ENCODE measurements around the gene NCL.

NCL gene, protein sequence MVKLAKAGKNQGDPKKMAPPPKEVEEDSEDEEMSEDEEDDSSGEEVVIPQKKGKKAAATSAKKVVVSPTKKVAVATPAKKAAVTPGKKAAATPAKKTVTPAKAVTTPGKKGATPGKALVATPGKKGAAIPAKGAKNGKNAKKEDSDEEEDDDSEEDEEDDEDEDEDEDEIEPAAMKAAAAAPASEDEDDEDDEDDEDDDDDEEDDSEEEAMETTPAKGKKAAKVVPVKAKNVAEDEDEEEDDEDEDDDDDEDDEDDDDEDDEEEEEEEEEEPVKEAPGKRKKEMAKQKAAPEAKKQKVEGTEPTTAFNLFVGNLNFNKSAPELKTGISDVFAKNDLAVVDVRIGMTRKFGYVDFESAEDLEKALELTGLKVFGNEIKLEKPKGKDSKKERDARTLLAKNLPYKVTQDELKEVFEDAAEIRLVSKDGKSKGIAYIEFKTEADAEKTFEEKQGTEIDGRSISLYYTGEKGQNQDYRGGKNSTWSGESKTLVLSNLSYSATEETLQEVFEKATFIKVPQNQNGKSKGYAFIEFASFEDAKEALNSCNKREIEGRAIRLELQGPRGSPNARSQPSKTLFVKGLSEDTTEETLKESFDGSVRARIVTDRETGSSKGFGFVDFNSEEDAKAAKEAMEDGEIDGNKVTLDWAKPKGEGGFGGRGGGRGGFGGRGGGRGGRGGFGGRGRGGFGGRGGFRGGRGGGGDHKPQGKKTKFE

DNA sequence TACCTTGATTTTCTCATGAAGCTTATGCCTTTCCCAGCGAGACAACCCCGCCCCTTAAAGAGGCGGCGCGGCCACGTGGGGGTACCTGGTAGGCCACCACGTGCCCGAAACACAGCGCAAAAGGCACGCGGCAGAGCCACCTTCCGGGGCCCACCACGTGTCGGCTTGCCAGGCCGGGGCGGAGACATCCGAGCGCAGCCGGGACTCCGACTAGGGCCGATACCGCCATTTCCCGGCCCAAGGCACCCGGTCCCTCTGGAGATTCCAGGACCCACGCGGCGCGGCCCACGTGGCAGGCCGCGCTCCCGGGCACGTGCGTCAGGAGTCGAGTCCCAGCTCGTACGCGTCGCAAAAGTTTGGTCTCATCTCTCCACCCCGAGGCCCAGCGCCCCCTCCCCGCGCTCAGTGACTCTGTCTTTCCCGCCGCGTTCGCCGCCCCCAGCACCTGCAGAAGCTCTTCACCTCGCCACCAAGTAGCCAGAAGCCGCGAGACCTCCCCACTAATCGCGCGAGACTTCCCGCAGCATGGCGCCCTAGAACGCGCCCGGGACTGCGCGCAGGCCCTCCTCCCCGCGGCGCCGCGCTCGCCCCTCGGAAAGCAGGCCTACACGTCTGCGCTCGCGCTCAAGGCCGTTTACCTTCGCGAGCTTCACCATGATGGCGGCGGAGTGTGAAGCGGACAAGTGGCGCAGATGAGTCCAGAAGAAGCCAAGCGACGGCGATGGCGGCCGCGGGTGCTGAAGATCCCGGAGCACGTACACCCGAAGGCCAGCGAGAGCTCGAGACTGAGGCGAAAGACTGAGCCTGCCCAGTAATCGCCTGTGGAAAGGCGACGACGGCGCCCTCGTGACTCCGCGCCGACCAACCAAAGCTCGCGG lies at the start of gene NCL:
NCL (minus strand) TSS at position 787 of the 878 bp plus-strand sequence; CDS start at position 656, 131 bp downstream.
- in situ Hi-C loops (cut with MboI; ENCODE audit: low sequenced_read_pairs): no loop called here

DNA sequence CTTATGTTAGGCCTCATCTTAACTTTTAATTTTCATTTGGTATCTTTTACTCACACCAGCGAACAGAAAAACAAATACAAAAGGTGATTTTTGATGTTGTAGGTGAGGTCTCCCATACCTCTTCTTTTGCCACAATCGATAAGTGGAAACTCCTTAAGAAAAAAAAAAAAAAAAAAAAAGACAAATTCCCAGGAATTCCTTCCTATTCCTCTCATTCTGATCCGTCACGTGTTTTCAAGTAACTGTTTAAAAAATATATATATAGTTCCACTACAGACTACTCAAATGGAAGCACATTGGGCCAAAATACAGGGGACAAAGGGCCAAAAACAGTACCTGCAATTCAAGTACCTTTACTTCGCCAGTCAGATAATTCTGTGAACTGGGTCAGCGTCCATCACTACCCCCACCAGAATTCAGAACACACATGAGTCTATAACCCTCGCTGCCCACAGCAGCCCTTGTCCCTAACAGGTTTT lies 49.5 kb upstream of the NCL start:
- in situ Hi-C loops (cut with MboI; ENCODE audit: low sequenced_read_pairs): no loop called here

- in situ Hi-C loops (cut with MboI; ENCODE audit: low sequenced_read_pairs): no loop called here
Measured at GRCh38 chr2:231512222-231512621, 47.9 kb upstream of the NCL start.

- in situ Hi-C loops (cut with MboI; ENCODE audit: low sequenced_read_pairs): no loop called here
Measured at GRCh38 chr2:231503766-231504165, 39.5 kb upstream of the NCL start.

GRCh38 chr2:231502596-231502995 lies 38.3 kb upstream of the NCL start:
- in situ Hi-C loops (cut with MboI; ENCODE audit: low sequenced_read_pairs): no loop called here

DNA sequence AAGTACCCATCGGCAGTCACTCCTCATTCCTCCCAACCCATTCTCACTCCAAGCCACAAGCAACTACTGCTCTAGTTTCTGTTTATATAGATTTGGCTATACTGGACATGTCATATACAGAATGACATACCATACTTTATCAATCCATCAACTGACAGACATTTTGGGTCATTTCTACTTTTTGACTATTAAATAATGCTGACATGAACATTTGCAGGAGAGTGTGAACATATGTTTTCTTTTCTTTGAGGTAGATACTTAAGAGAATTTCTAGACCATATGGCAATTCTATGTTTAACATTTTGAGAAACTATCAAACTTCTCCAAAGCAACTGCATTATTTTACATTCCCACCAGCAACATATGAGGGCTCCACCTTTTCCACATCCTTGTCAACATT lies 33.4 kb upstream of the NCL start:
- in situ Hi-C loops (cut with MboI; ENCODE audit: low sequenced_read_pairs): no loop called here

GRCh38 chr2:231494669-231495068 lies 30.4 kb upstream of the NCL start:
- in situ Hi-C loops (cut with MboI; ENCODE audit: low sequenced_read_pairs): no loop called here

GRCh38 chr2:231490801-231491200 lies 26.5 kb upstream of the NCL start:
- in situ Hi-C loops (cut with MboI; ENCODE audit: low sequenced_read_pairs): no loop called here

- in situ Hi-C loops (cut with MboI; ENCODE audit: low sequenced_read_pairs): no loop called here
Measured at GRCh38 chr2:231489990-231490389, 25.7 kb upstream of the NCL start.

- in situ Hi-C loops (cut with MboI; ENCODE audit: low sequenced_read_pairs): no loop called here
Measured at GRCh38 chr2:231488331-231488730, 24.0 kb upstream of the NCL start.

DNA sequence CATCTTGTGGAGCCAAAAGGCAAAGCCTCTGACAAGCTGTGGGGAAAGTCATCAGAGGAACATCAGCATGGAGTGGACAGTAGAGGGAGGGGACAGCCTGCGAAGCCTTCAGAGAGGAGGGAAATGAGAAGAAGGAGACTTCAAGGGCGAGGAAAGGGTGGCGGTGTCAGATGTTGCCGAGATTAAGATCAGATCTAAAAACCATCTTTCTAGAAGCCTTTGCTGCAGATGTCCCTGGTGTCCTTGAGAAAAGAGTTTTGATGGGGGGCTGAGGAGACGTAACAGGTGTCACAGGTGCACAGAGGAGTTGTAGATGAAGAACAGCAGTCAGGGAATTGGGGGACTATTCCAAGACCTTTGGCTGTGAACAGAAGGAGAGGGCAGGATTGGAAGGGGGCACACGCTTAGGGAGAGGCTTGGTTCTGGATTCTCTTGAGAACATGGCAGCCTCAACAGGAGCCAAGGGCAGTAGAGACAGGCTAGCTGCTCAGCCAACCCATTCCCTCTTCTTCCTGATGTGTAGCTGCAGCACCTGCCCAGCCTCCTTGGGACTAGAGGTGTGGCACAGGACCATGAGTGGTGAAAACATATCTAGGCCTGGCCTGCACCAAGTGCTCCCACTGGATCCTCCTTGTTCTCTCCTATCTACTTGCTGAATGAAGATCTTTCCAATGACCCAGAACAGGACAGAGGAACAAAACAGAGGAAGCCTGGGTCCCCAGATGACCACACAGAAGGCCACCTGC lies 22.7 kb upstream of the NCL start:
- in situ Hi-C loops (cut with MboI; ENCODE audit: low sequenced_read_pairs): no loop called here

- in situ Hi-C loops (cut with MboI; ENCODE audit: low sequenced_read_pairs): no loop called here
Measured at GRCh38 chr2:231483398-231484329, 19.4 kb upstream of the NCL start.

DNA sequence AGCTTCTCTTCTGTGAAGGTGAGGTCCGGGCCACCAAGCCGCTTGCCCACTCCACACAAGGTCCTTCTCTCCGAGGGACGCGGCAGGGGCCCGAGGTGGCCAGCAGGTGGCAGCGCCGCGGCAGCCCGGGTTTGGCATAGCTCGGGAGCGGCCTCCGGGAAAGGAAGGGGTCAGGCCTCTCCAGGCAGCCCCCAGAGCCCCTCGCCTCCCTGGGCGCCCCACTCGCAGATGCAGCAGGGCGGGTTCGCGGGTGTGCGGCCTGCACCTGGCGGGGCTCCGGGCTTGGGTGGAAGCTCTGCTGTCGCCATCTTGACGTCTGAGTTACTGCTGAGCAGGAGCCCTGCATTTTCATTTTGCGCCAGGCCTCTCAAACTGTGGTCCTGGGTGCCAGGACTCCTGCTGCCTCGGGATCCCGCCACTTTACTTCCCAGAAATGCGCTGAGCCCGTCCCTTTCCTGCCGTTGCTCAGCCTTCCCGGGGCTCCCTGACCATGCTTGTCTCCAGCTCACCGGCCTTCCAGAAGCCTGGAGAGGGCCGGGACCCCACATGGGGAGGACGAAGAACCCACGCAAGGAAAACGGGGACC lies 18.6 kb upstream of the NCL start:
- in situ Hi-C loops (cut with MboI; ENCODE audit: low sequenced_read_pairs): no loop called here

DNA sequence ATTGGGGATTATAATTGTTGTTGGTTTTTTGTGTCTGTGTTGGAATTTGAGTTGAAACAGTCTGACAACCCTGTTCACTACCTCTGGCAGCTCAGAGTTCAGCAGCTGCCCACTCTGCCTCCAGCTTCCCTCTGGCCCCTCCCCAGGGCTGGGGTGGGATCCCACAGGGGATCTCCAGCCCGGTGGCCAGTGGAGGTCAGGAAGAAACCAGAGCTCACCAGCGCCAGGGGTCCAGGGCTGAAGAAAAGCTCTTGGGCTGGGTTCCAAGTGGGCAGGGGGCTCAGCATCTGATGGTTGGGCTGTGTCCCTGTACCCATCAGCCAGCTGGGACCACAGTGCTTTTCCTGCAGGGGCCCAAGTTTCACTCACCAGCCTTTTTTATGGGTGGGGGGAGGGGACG lies 16.5 kb upstream of the NCL start:
- in situ Hi-C loops (cut with MboI; ENCODE audit: low sequenced_read_pairs): no loop called here

DNA sequence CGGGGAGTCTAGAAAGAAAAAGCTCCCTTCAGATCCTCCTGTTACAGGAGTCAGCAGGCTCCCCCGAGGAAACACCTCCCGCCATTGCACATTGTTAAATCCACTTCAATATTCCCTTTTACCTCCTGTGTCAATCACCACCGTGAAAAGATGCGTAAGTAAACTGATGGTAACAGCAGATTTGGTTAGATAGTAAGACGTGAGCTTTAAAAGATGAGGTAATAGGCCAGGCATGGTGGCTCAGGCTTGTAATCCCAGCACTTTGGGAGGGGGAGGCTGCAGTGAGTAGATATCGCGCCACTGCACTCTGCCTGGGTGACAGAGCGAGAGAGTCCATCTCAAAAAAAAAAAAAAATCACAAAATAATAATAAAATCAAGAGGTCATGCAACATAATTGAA lies 15.2 kb upstream of the NCL start:
- in situ Hi-C loops (cut with MboI; ENCODE audit: low sequenced_read_pairs): no loop called here

GRCh38 chr2:231476920-231477319 lies 12.6 kb upstream of the NCL start:
- in situ Hi-C loops (cut with MboI; ENCODE audit: low sequenced_read_pairs): no loop called here

- in situ Hi-C loops (cut with MboI; ENCODE audit: low sequenced_read_pairs): no loop called here
Measured at GRCh38 chr2:231475965-231476364, 11.7 kb upstream of the NCL start.

DNA sequence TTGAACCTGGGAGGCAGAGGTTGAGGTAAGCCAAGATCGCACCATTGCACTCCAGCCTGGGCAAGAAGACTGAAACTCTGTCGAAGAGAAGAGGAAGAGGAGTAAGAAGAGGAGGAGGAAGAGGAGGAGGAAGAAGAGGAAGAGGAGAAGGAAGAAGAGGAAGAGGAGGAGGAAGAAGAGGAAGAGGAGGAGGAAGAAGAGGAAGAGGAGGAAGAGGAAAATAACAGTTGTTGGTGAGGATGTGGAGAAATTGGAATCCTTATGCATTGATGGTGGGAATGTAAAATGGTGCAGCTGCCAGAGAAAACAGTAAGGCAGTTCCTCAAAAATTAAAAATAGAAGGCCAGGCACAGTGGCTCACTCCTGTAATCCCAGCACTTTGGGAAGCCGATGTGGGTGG lies 8.5 kb upstream of the NCL start:
- in situ Hi-C loops (cut with MboI; ENCODE audit: low sequenced_read_pairs): no loop called here

GRCh38 chr2:231470246-231470900 lies 6.1 kb upstream of the NCL start:
- in situ Hi-C loops (cut with MboI; ENCODE audit: low sequenced_read_pairs): no loop called here

Data from hTERT RPE-1 (cell line).